HG02798 (cell line): ENCODE results near the gene KMT2B.

Experiments
- ATAC-seq: cut with Tn5 transposase; IDR thresholded peaks from one replicate; pipeline ENCODE4 v1.9.1; 2021; ENCODE audit warnings: mild to moderate bottlenecking; ENCODE audit not compliant: unreplicated experiment, poor library complexity

The KMT2B gene

GRCh38 chr19:35740423-35741202 lies 22.8 kb downstream of the KMT2B start:
- ATAC-seq = peak; percentile 70

- no peak for ATAC-seq
Measured at GRCh38 chr19:35741203-35741515, 23.4 kb downstream of the KMT2B start.

GRCh38 chr19:35742121-35742724 lies 24.4 kb downstream of the KMT2B start, which contains the start of gene IGFLR1:
Gene IGFLR1 (minus strand): TSS chr19:35742452. CDS start chr19:35741180, 1,272 bp downstream.
- no peak for ATAC-seq

GRCh38 chr19:35743640-35744429 lies 26.0 kb downstream of the KMT2B start:
- no peak for ATAC-seq

- ATAC-seq = peak; percentile 39
Measured at GRCh38 chr19:35744430-35745327, 26.9 kb downstream of the KMT2B start.

- peak; percentile 49 for ATAC-seq
Measured at GRCh38 chr19:35745328-35746086, 27.7 kb downstream of the KMT2B start, which contains the start of the genes PSENEN and U2AF1L4. Gene PSENEN (plus strand): TSS chr19:35745651. CDS start chr19:35745931, 280 bp downstream. Gene U2AF1L4 (minus strand): TSS chr19:35745418. CDS start chr19:35745391, 27 bp downstream.

GRCh38 chr19:35746087-35746462 lies 28.3 kb downstream of the KMT2B start:
- no peak for ATAC-seq

- no peak for ATAC-seq
Measured at GRCh38 chr19:35746531-35746930, 28.7 kb downstream of the KMT2B start.

- peak; percentile 77 for ATAC-seq
Measured at GRCh38 chr19:35748106-35749020, 30.6 kb downstream of the KMT2B start, which contains the start of gene LIN37. Gene LIN37 (plus strand): TSS chr19:35748576. CDS start chr19:35748725, 149 bp downstream.

GRCh38 chr19:35750167-35750566 lies 32.4 kb downstream of the KMT2B start:
- no peak for ATAC-seq

GRCh38 chr19:35751839-35752745 lies 34.3 kb downstream of the KMT2B start:
- ATAC-seq = no peak

GRCh38 chr19:35752746-35753350 lies 35.0 kb downstream of the KMT2B start:
- no peak for ATAC-seq

GRCh38 chr19:35753634-35754369 lies 36.0 kb downstream of the KMT2B start:
- ATAC-seq = no peak

- no peak for ATAC-seq
Measured at GRCh38 chr19:35754370-35755130, 36.7 kb downstream of the KMT2B start.

GRCh38 chr19:35755131-35755549 lies 37.3 kb downstream of the KMT2B start:
- no peak for ATAC-seq
